ENCODE data around the gene HS3ST1.

The HS3ST1 gene

DNA sequence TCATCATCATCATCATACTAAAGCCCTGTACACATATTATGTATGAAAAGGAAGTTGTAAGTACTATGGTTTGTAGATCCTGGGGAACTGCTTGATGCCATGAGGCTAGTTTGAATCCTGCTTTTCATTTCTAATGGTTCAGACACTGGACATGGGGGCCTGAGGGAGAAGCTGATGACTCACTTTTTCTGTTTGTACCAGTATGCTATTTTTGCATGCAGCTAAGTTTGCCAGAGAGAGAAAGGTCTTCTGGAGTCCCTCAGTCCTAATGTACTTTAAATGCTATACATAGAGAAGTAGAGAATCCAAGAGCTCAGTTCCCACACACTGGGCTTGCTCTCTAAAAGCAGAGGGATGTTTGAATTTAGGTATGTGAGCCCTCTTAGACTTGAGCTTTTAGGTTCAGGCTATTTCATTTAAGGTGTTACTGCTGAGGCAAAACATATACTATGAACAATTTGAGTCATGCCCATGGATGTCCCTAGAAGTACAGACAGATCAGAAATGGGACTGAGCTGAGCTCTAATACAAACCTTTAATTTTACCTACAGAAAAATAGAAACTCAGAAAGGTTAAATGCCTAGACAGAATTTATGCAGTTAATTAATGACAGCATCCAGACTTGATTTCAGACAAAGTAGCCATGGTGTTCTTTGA, 17.6 kb upstream of the HS3ST1 start:
- DNase-seq (ENCODE audit: low read depth): peak; percentile 67
- TF ChIP-seq, protein P1, sequence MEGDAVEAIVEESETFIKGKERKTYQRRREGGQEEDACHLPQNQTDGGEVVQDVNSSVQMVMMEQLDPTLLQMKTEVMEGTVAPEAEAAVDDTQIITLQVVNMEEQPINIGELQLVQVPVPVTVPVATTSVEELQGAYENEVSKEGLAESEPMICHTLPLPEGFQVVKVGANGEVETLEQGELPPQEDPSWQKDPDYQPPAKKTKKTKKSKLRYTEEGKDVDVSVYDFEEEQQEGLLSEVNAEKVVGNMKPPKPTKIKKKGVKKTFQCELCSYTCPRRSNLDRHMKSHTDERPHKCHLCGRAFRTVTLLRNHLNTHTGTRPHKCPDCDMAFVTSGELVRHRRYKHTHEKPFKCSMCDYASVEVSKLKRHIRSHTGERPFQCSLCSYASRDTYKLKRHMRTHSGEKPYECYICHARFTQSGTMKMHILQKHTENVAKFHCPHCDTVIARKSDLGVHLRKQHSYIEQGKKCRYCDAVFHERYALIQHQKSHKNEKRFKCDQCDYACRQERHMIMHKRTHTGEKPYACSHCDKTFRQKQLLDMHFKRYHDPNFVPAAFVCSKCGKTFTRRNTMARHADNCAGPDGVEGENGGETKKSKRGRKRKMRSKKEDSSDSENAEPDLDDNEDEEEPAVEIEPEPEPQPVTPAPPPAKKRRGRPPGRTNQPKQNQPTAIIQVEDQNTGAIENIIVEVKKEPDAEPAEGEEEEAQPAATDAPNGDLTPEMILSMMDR (conservative IDR thresholded peaks at IDR 0.05; ENCODE audit: low read depth, low read length): no peak
- H3K4me3 ChIP-seq (ENCODE audit: low read depth, low read length): no peak overlapping the region

DNA sequence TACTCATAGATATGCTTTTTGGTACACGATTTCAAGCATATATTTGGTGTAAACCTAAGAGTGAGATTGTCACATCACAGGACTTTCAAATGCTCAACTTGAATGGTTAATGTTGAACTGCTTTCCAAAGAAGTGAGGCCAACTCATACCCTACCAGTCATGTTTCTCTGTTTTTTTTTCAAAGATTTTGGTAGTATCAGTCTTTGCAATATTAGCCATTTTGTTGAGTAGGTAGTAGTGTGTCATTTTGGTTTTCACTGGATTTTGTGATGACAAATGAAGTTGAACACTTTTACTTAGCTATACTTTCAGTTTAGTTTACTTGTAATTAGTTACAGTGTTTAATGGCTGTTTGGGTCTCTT, 12.5 kb upstream of the HS3ST1 start:
- no peak for DNase-seq (ENCODE audit: low read depth)
- TF ChIP-seq, protein P1 (conservative IDR thresholded peaks at IDR 0.05; ENCODE audit: low read depth, low read length): no peak
- H3K4me3 ChIP-seq (ENCODE audit: low read depth, low read length): no peak overlapping the region

DNA sequence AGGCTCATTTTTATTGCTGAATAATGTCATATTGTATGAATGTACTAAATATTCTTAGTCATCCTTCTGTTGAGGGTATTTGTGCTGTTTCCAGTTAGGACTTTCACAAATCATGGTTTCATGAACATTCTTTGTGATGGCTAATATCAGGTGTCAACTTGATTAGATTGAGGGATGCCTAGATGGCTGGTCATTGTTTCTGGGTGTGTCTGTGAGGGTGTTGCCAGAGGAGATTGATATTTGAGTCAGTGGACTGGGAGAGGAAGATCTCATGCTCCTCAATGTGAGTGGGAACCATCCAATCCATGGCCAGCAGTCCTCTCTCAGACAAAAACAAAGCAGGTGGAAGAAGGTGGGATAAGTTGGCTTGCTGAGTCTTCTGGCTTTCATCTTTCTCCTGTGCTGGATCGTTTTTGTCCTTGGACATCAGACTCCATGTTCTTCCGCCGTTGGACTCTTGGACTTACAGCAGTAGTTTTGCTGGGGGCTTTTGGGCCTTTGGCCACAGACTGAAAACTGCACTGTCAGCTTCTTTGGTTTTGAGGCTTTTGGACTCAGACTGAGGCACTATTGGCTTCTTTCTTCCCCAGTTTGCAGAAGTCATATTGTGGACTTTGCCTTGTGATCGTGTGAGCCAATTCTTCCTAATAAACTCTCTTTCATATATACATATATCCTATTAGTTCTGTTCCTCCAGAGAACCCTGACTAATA, 11.9 kb upstream of the HS3ST1 start:
- TF ChIP-seq, protein P1 (conservative IDR thresholded peaks at IDR 0.05; ENCODE audit: low read depth, low read length): no peak
- DNase-seq (ENCODE audit: low read depth): no peak
- no peak overlapping the region for H3K4me3 ChIP-seq (ENCODE audit: low read depth, low read length)

DNA sequence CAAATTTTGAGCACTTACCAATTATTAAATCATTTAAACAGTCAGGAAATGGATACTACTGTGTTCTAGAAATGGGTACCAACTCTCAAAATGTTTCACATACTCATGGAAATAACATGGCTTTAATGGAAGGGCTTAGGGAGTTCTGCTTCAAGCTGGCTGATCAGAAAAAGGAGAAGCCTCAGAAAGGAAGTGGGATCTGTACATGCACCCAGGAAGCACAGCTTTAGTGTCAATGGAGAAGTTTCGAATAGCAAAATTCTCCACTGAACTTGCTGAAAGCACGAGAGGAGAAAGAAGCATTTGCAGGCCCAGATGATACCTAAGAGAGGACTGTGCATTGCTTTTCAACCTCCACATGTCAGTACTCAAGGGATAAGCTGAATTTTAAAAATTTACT, 11.1 kb upstream of the HS3ST1 start:
- no peak for DNase-seq (ENCODE audit: low read depth)
- no peak overlapping the region for H3K4me3 ChIP-seq (ENCODE audit: low read depth, low read length)
- TF ChIP-seq, protein P1 (conservative IDR thresholded peaks at IDR 0.05; ENCODE audit: low read depth, low read length): no peak

DNA sequence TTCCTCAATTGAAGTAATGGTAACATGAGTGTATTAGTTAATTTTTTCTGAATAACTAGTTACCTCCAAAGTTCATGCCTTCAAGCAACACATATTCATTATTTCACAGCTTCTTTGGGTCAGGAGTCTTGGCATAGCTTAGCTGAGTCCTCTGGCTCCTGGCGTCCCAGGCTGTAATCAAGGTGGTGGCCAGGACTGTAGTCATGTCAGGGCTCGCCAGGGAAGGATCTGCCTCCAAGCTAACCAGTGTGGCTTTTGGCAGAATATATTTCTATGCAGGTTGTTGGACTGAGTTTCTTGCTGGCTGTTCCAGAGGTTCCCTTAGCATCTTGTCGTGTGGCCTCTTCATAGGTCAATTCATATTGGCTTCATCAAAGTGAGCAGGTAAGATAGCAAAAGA, 10.0 kb upstream of the HS3ST1 start:
- TF ChIP-seq, protein P1 (conservative IDR thresholded peaks at IDR 0.05; ENCODE audit: low read depth, low read length): no peak
- H3K4me3 ChIP-seq (ENCODE audit: low read depth, low read length): no peak overlapping the region
- DNase-seq (ENCODE audit: low read depth): no peak

DNA sequence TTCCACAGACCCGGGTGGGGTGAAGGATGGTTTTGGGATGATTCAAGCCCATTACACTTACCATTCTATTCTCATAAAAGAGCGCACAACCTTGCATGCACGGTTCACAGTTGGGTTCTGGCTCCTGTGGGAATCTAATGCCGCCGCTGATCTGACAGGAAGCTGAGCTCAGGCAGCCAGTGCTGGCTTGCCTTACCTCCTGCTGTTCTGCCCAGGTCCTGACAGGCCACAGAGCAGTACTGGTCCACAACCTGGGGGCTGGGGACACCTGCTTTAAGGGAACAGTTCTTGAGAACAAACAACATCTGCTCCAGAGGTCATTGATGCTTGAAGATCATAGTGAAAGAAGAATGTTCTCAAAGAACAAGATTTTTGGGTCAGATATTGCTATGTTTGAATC, 8.0 kb upstream of the HS3ST1 start:
- H3K4me3 ChIP-seq (ENCODE audit: low read depth, low read length): no peak overlapping the region
- no peak for DNase-seq (ENCODE audit: low read depth)
- TF ChIP-seq, protein P1 (conservative IDR thresholded peaks at IDR 0.05; ENCODE audit: low read depth, low read length): no peak

DNA sequence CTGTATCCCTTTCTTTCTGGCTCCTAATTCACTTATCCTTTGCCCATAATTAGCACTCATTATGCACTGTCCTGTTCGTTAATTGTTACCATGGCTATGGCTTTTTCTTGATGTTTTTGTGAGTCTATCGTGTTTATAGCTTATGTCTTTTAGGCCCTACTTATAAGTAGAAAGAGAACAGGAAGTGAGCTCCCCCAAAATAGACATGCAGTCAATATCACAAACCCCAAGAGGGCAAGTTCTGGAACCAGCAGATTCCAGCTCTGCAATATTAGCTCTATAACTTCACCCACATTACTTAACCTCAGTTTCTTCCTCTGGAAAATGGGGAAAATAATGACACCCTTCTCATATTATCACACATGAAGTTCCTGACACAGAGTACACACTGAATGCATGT, 7.4 kb upstream of the HS3ST1 start:
- TF ChIP-seq, protein P1 (conservative IDR thresholded peaks at IDR 0.05; ENCODE audit: low read depth, low read length): no peak
- H3K4me3 ChIP-seq (ENCODE audit: low read depth, low read length): no peak overlapping the region
- no peak for DNase-seq (ENCODE audit: low read depth)
